Psoas muscle (tissue), 8 donors: ENCODE measurements around the gene PKNOX2. TPM values are rescaled to one million over a fixed set of nuclear protein-coding genes. Genes with fewer than 3 reads are reported as not detected.
A peak's percentile ranks its signal among the peaks of the same experiment; 100 is the strongest.

ENCODE experiments used
- ATAC-seq, 4 donors: fragments of 200-7000 bp; cut with Tn5 transposase; one replicate each; pipeline ENCODE4 v1.9.1; 2020; ENCODE audit warnings: moderate library complexity in 3 of 4, mild to moderate bottlenecking in 2 of 4
- DNase-seq, 2 donors: peaks; one replicate each; pipeline ENCODE4 v3.0.0-alpha.2; 2020
- H3K27ac ChIP-seq: fragments of 200-600 bp; one replicate; pipeline ENCODE4 v1.8.0; 2022
- H3K27me3 ChIP-seq, 3 donors: fragments of 200-600 bp in 1 of 3; one replicate each; pipeline versions ENCODE4 v1.6.1 to v1.8.0; 2013 to 2022; ENCODE audit warnings: low read length in 2 of 3, mild to moderate bottlenecking in 2 of 3, moderate library complexity in 1 of 3; ENCODE audit not compliant: insufficient read depth in 3 of 3
- H3K36me3 ChIP-seq, 2 donors: fragments of 200-600 bp in 1 of 2; one replicate each; pipeline versions ENCODE4 v1.6.1 to v1.8.0; 2013 to 2022; ENCODE audit warnings: low read depth in 1 of 2, mild to moderate bottlenecking in 1 of 2, moderate library complexity in 1 of 2; ENCODE audit not compliant: insufficient read depth in 1 of 2
- H3K4me1 ChIP-seq: fragments of 200-600 bp; one replicate; pipeline ENCODE4 v1.8.0; 2022
- H3K4me3 ChIP-seq: fragments of 200-600 bp; one replicate; pipeline ENCODE4 v1.8.0; 2022; ENCODE audit warnings: mild to moderate bottlenecking
- H3K9me3 ChIP-seq: fragments of 200-600 bp; one replicate; pipeline ENCODE4 v1.8.0; 2022
- CTCF ChIP-seq: fragments of 200-600 bp; IDR thresholded peaks from one replicate; pipeline ENCODE4 v1.8.0; 2022; ENCODE audit warnings: antibody characterized with exemption
- WGBS, 3 donors: extraction: QIAGEN DNeasy Blood & Tissue Kit; methylation state at CpG; one replicate each; pipeline versions ENCODE4 v1.1.6 to v1.1.7; 2013; 5-methylcytosine and 5-hydroxymethylcytosine counted together
- intact Hi-C, 2 donors: fragments of 100-400 bp; cut with DNase I; formaldehyde crosslinking; loops; one replicate each; pipeline versions ENCODE4 v1.11.0 to v1.14.2; 2022
- polyA plus RNA-seq, 3 donors: library from polyadenylated mRNA; stranded (reverse); fragments of 200-250 nt; gene quantifications; one replicate each; pipeline ENCODE4 v1.2.3, GENCODE V29; 2013
- total RNA-seq, 4 donors: library from RNA; stranded (reverse); fragmentation: NEBNext Ultra II Directional in 2 of 4; extraction: Animal tissue kit (Norgen Biotek cat#: 25700) in 2 of 4; gene quantifications; one replicate each; pipeline versions ENCODE4 v1.2.1 to v1.2.4, GENCODE V29; 2021 to 2023
- donor health status: healthy with polysubstance abuse.
- donor health status: DM: no; HTN: no; CAD: no; lungs with moderate emphysema.
- donor health status: Bipolar disorder and iron deficiency.
- donor health status: healthy.
- donor health status: DM: yes; HTN: yes; CAD: no.
- donor health status: DM: no; HTN: no; CAD: no.
- donor health status: DM: no; HTN: no; CAD: no.
- donor health status: DM: yes; HTN: yes; CAD: no.

The PKNOX2 gene
- total and polyA plus RNA-seq, 7 donors = 1.8 to 30.5 (median 14.5) TPM

DNA sequence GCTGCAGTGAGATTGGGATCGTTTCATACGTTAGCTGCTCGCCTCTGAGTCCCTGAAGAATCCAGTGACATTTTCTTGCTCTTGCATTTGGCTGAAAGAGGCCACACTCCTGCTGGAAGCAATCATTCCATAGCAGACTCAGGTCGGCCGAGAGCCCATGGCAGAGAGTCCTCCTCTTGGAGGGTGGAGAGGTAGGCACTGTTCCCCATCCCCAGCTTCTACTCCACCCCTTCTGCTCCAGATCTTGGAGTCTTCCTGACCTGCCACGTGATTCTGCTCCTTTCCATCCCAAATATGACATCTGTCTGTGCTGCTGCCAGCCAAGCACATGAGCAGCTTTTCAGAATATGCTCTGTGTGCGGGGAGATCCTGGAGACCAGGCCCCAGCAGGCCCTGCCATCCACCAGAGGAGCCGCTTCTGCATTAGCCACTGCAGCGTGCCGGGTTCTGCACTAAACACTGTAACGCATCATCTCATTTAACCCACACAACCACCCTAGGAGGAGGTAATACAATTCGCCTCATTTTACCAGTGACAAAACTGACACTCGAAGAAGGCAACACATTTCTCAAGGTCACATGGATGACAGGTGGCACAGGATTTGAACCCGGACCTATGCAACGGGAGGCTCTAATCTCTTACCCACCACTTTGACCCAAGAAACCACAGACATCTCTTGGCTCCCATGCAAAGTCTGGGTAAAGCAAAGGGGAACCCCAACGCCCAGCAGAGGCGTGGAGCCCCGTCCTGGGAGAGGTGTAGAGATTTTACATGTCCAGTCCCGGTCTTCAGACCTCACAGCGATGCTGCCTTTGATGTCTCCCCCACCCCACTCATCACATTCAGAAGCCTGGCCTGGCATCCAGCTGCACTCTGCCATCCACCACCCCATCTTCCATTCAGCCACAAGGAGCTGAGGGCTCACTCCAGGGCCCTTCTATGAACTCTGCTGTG lies 252.7 kb downstream of the PKNOX2 start:
- Histone ChIP-seq H3K9me3 (no peaks in the 10 kb centered on the region), H3K36me3 (no peaks in the 10 kb centered on the region), H3K4me3 (no peak overlapping the region), H3K27me3 (no peaks in the 10 kb centered on the region), H3K4me1 (no peaks in the 10 kb centered on the region), H3K27ac (no peak overlapping the region)
- ATAC-seq = no peak
- TF ChIP-seq CTCF = no peak
- intact Hi-C loops = no loop called here
- DNase-seq = no peak
- 60 to 69% (median 64%) methylated on average over 19 to 20 of the region's 20 CpGs for WGBS, 3 donors

- DNase-seq (no peak), ATAC-seq (no peak)
- H3K4me1 ChIP-seq = no peaks in the 10 kb centered on the region
- 78 to 79% (median 79%) methylated on average over 9 of the region's 9 CpGs for WGBS, 3 donors
- intact Hi-C loops = no loop called here
- no peaks in the 10 kb centered on the region for H3K27me3 ChIP-seq
- no peaks in the 10 kb centered on the region for H3K36me3 ChIP-seq
- no peak overlapping the region for H3K27ac ChIP-seq
- no peak overlapping the region for H3K4me3 ChIP-seq
- no peaks in the 10 kb centered on the region for H3K9me3 ChIP-seq
- TF ChIP-seq CTCF = no peak
Measured at GRCh38 chr11:125418396-125418795, 253.8 kb downstream of the PKNOX2 start.

DNA sequence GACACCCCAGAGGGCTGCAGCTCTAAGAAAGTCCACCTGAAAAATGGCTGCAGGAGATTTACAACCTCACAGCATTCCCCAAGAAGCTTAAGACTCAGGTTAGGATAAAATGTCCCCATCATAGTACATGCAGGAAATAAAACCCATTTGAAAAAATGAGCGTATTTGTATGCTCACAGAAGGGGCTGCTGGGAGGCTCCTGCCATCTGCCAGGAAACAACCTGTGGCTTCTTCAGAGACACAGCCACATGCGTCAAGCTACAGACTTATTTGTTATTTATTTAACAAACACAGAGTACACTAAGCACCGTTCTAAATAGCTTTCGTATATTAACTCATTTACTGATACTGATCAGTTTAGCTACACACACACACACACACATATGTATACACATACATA lies 258.1 kb downstream of the PKNOX2 start:
- Histone ChIP-seq H3K4me1 (peaks cover 30% of the 10 kb centered on the region), H3K9me3 (no peaks in the 10 kb centered on the region), H3K36me3 (no peaks in the 10 kb centered on the region), H3K4me3 (no peak overlapping the region), H3K27me3 (no peaks in the 10 kb centered on the region), H3K27ac (no peak overlapping the region)
- ATAC-seq (no peak), DNase-seq (no peak)
- intact Hi-C loops = no loop called here
- WGBS, 3 donors = 87 to 93% (median 92%) methylated on average over 4 of the region's 4 CpGs
- no peak for TF ChIP-seq CTCF

DNA sequence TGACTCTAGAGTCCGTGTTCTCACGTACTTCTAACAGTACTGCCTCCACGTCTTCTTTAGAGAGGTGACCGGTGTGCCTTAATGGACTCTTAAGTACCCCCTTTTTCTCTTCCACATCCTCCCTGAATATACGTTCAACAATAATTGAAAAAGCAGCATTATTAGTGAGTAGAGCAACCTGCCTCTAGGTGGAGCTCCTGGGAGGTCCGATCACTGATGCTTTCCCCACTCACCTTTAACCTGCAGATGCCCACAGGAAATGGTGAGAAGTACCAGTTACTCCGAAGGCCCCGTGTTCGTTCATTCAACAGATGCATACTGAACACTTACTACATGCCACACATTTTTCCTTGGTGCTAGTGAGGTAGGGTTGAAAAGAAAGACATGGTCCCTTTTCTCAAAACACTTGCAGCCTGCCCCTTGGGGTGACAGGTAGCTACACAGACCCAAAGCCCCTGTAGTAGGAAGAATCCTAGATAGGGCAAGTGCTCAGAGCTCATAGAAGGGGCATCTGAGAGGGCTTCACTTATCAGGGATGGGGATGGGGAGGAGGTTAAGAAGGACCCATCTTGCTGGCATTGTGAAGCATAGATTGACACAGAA lies 258.8 kb downstream of the PKNOX2 start:
- TF ChIP-seq CTCF = peak; percentile 21

More for the DNA sequence above, 258.8 kb downstream of the PKNOX2 start:
- H3K27ac ChIP-seq = no peak overlapping the region
- 57 to 69% (median 67%) methylated on average over 9 of the region's 9 CpGs for WGBS, 3 donors
- ATAC-seq (no peak), DNase-seq (no peak)
- no peaks in the 10 kb centered on the region for H3K36me3 ChIP-seq
- H3K9me3 ChIP-seq = no peaks in the 10 kb centered on the region
- H3K4me1 ChIP-seq = peaks cover 30% of the 10 kb centered on the region
- intact Hi-C loops = no loop called here
- H3K27me3 ChIP-seq = no peaks in the 10 kb centered on the region
- no peak overlapping the region for H3K4me3 ChIP-seq
